Left colon (tissue), 2 donors: ENCODE data around the gene HHAT. TPM values are rescaled to one million over a fixed set of nuclear protein-coding genes. Genes with fewer than 3 reads are reported as not detected.
"Not testable (repeated sequence)": the region's sequence is repeated elsewhere in the genome, so short reads cannot be mapped to it uniquely, and the experiment has no call there.

ENCODE experiments used
- ATAC-seq: fragments of 200-7000 bp; cut with Tn5 transposase; one replicate; pipeline ENCODE4 v1.9.1; 2020; ENCODE audit warnings: mild to moderate bottlenecking, moderate library complexity
- DNase-seq, 2 donors: peaks; one replicate each; pipeline ENCODE4 v3.0.0-alpha.2; 2020
- intact Hi-C, 2 donors: fragments of 100-400 bp; cut with DNase I in 1 of 2; cut with micrococcal nuclease in 1 of 2; formaldehyde crosslinking; loops; one replicate each; pipeline versions ENCODE4 v1.11.2 to v1.14.0; 2022; cut with DNase I, micrococcal nuclease
- total RNA-seq, 2 donors: library from RNA; stranded (reverse); fragmentation: NEBNext Ultra II Directional; extraction: Animal tissue kit (Norgen Biotek cat#: 25700); gene quantifications; one replicate each; pipeline ENCODE4 v1.2.1, GENCODE V29; 2021
- donor health status: DM: no; HTN: no; CAD: no.
- donor health status: DM: yes; HTN: yes; CAD: no.

Gene HHAT
- total RNA-seq, 2 donors from 2014 or later = 4.6 to 6.8 TPM

DNA sequence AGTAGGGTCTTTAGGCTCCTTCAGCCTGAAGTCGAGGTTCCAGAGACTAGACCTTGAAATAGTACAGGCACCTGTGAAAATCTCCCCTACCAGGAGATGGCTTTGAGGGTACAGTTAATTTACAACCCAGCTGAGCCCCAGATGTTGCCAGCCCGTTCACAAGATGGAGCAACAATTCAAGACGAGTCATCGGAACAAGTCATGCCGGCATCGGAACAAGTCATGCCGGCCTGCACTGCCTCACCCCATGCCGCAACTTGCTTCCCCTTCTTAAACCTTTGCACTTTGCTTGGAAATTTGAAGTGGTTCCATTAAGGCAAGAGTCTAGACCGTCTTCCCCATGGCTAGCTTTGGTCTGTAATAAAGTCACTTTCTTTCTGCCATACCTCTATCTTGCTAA is 16.0 kb downstream of the HHAT start:
- DNase-seq (no peak), ATAC-seq (no peak)
- intact Hi-C loops = no loop called here

DNA sequence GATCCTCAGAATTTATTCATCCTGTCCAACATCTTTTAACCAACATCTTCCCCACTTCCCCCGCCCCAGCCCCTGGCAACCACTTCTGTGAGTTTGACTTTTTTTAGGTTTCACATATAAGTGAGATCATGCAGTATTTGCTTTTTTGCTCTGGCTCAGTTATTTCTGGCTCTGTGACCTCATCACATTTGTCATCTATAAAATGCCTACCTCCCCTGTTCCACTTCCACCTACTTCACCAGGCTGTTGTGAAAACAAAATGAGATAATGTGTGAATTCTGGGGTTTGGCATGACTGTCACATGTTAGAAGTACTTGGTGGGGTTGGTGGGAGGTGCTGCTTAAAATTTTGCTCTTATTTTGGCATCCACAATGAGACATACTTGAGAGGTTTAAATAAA is 18.4 kb downstream of the HHAT start:
- intact Hi-C loops = no loop called here
- no peak for DNase-seq
- no peak for ATAC-seq

DNA sequence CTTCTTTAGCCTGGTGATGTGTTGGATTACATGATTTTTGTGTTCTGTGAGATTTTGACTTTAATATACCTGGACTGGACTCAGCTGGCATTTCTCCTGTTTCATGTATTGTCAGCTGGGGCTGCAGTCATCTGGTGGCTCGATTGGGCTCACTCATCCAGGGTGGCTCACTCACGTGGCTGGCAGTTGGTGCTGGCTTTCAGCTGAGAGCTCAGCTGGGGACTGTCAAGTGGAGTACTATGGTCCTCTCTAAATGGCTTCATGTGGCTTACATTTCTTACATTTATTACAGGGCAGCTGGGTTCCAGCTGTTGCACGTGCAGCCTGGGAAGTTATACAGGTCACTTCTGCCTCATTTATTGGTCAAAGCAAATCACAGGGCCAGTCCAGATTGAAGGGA is 22.8 kb downstream of the HHAT start:
- intact Hi-C loops = no loop called here
- ATAC-seq = no peak

DNA sequence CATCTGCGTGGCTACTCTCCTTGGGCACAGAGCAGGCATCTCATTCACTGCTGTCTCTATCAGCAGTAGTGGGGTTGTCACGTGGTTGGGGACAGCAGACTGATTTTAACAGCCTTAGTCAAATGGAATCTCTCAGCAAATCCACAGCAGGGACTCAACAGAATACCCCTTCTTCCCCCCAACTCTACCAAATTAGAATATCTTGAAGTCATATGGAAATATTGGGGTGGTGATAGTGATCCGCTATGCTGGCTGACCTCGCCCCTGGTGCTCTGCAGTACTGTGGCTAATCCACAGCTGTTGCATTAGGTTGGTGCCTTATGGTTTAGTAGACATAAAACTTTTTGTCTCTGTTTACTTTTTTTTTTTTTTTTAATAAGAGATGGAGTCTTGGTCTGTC is 23.9 kb downstream of the HHAT start:
- intact Hi-C loops = no loop called here
- no peak for ATAC-seq
- no peak for DNase-seq

More for the DNA sequence above, 22.8 kb downstream of the HHAT start:
- no peak for DNase-seq

DNA sequence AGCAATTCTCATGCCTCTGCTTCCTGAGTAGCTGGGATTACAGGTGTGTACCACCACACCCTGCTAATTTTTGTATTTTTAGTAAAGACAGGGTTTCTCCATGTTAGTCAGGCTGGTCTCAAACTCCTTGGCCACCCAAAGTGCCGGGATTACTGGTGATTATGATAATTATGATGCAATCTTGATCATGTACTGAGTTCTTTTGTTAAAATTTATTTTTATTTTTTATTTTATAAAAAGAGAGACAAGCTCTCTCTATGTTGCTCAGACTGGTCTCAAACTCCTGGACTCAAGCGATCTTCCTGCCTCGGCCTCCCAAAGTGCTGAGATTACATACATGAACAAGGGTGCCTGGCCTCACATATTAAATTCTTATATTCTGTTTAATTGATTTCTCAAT is 25.6 kb downstream of the HHAT start:
- intact Hi-C loops, DNase-seq, ATAC-seq: not testable (repeated sequence)

DNA sequence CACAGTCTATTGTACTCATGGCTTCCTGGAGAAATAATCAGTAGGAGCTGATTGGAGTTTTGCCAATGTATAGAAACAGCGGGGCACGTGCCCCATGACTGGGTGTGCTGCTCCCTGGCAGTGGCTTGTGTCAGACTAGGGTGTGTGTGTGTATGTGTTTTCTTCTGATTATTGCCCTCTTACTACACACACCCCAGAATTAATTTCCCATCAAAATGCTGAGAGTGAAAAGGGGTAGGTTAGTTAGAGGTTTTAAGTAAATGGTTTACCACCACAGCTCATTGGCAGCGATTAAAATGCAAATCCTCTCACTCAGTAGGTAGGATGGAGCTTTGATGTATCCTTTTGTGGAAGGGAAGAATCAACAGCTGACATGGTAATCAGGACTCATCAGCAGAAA is 29.9 kb downstream of the HHAT start:
- ATAC-seq (peak; percentile 63), DNase-seq (no peak)
- intact Hi-C loops = no loop called here

DNA sequence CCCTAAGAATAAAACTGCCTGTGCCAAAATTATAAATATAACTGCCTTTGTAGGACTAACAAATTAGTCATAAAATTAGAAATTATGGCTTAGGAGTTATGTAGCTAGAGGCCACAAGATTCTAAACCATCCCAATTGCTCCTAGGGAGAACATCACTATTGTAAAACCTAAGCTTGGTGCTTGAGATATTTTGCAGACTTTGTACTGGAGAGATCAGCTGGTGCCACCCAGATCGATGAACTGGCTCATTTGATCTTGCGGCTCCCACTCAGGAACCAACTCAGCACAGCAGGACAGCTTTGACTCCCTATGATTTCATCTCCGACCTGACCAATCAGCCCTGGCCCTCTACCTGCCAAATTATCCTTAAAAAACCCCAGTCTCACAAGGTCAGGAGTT is 30.6 kb downstream of the HHAT start:
- DNase-seq (no peak), ATAC-seq (no peak)
- intact Hi-C loops = no loop called here

DNA sequence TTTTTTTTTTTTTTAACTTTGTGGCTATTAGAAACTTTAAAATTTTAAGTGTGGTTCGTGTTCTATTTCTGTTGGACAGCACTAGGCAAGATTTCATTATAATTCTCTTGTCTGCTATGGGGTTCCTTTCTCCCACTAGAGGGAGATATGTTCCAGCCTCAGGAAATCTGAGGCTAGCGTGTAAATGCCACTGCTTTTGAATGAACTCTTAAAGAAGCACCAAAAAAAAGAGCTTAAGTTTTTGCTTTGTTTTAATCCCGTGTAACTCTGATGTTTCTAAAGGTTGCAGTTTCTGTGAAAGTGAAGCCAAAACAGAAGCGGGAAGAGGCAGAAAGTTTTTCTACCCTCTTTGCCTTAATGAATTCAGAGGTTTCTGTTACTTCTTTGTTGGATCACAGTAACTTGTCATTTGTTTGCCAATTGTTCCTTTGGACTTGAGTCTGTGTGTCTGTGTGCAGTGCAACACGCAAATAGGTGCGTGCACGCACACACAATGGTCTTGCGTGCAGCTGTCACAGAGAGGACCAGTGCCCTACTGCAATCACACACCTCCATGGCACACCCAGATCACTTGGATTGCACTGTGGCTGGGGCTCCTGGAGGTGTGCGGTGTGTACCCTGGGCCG is 32.3 kb downstream of the HHAT start:
- intact Hi-C loops = no loop called here
- peak; percentile 55 for ATAC-seq
- no peak for DNase-seq

DNA sequence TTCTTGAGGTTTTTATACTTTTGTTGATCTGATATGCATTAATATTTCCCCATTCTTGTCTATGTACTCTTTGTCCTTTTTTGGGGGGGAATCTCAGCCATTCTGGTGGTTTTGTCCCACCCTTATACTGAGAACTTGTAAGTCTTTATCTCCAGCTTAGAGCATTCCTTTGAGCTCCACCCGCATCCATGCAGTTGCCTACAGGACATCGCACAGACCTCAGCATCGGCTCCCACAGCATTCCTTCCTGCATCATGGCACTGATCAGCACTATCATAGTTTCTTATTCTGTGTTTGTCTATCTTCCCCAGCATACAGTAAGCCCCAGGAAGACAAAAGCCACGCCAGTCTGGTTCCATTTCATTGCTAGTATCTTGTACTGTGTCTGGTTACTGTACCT is 33.0 kb downstream of the HHAT start:
- intact Hi-C loops = no loop called here
- ATAC-seq (no peak), DNase-seq (no peak)

DNA sequence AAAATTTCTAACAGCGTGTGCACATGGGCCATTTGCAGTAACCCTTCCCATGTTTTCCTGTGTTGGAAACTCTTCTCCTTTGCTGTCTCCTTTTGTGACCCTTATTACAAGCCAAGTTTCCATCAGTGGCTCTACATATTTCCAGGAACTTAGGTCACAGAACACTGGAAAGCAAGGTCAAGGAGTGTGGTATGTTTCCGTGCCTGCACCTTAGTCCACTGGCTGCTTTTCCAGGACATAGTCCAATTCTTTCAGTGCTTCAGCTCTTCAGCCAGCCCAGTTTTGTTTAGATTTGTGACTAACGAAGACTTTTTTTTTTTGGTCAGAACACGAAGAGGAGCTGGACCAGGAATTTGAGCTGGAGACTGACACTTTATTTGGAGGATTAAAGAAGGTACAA is 33.8 kb downstream of the HHAT start:
- ATAC-seq (no peak), DNase-seq (no peak)
- intact Hi-C loops = no loop called here

DNA sequence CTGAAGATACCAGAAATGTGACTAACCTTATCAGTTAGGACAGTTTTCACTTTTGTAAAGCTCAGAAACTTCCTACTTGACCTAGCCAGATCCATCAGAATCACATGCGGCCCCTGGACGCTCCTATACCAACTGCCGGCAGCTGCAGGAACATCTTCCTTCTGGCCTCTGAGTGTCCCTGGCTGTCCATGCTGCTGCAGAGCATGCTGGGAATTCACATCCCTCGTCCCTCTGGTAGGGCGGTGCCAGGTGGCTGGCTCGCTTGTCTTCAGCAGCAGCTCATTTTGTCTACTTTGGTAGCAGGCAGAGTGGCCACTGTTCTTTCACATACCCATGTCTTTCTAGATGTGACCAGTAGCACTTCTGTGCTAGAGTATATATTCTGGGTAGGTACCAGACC is 34.4 kb downstream of the HHAT start:
- no peak for DNase-seq
- intact Hi-C loops = no loop called here
- no peak for ATAC-seq

DNA sequence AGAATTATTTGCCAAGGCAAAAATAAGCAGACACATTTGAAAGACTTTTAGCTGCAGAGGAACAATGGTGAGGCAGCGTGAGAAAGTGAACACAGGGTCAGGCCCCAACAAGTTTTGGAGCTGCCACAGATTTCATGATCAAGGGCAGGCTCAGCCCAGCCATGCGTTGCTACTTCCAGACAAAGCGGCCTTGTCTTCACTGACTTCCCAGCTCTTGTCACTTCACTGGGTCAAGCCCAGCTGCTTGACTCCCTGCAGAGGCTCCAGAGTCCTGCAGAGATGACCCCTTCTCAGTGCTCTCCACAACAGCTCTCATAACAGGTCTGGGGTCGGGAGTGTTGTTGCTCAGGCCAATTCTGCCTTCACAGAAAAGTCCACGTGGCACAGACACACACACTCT is 35.8 kb downstream of the HHAT start:
- ATAC-seq = no peak
- DNase-seq = no peak
- intact Hi-C loops = no loop called here

DNA sequence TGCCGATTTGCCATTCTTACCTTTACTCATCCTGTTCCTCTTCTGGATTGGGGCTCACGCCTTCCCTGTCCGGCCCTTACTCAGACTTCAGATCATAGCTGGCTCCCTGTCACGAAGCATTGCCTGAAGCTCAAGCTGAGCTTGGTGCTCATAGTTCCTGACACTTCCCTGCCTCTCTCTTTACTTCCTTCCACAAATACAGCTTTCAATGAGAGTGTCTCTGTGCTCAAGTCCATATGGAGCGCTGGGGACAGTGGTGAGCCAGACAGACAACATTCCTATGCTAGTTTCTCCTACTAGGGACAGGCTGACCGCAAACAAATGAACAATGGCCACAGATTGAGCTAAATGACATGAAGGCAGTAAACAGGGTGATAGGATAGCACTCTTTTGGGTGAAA is 38.1 kb downstream of the HHAT start:
- ATAC-seq (no peak), DNase-seq (no peak)
- intact Hi-C loops = no loop called here

DNA sequence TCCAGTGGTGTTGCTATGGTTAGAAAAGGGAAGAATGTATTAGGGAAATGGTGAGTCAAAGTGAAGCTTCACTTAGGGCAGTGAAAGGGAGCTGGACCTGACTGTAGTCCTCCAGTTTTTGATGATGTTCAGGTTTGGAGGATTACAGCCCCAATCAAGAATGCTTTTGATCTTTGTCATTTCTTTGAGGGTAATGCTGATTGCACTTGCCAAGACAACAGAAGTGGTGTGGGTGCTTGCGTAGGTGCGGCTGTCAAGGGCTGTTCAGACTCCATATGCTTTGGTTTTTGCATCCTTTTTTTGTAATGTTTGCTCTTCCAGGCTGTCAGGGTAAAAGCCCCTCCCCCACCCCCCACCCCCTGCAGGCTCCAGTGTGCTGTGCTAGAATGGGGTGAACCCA is 38.9 kb downstream of the HHAT start:
- intact Hi-C loops = no loop called here
- DNase-seq (no peak), ATAC-seq (no peak)

DNA sequence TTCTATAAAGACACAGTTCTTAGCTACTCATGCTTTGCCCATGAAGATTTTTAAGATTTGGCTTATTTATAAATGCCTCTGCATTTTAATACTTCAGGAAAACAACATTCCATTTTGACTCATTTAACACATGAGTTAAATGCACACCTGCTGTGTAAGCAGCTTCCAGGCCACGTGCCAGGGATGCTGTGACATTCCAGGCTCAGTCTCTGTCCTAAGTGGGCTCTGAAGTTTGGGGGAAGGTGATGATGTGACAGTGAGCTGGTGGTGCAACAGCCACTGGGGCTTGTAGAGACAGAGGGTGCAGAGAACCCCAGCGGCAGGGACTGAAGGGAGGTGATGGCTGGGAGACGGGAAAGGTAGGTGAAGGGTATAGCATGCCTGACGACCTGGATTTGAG is 40.7 kb downstream of the HHAT start:
- ATAC-seq (no peak), DNase-seq (no peak)
- intact Hi-C loops = no loop called here

DNA sequence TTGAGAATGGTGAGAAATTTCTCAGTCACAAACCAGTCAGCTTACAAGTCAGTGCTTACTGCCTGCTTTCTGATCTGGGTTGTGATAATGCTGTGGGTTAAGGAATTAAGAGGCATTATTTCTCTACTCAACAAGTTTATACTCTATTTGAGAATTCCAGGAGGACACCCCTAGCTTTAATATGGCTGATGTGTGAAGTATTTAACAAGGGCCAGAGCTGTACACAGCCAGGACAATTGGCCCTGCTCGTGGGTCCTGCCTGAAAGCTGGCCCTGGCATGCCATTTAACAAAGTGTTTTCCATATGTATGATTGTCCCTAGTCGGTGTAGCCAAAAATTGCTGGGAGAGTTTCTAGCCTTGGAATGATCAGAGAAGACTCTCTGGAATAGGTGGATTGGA is 43.2 kb downstream of the HHAT start:
- intact Hi-C loops = no loop called here
- no peak for ATAC-seq
- DNase-seq = no peak

DNA sequence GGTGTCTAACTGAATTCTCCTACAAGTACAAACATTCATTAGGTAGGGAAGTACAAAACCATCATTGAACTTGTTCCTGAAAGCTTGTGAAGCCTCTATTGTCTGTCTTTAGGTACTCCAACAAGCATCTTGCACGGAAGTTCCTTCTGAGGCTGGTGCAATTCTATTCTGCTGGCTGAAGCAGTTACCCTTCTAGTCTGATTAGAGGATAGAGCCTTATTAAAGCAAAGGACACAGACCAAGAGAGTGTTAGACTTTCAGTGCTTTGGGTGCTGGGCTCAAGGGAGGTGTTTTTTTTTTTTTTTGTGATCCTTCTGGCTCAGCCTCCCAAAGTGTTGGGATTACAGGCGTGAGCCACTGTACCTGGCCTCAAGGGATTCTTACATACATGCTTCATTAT is 43.8 kb downstream of the HHAT start:
- intact Hi-C loops = no loop called here
- ATAC-seq (no peak), DNase-seq (no peak)

DNA sequence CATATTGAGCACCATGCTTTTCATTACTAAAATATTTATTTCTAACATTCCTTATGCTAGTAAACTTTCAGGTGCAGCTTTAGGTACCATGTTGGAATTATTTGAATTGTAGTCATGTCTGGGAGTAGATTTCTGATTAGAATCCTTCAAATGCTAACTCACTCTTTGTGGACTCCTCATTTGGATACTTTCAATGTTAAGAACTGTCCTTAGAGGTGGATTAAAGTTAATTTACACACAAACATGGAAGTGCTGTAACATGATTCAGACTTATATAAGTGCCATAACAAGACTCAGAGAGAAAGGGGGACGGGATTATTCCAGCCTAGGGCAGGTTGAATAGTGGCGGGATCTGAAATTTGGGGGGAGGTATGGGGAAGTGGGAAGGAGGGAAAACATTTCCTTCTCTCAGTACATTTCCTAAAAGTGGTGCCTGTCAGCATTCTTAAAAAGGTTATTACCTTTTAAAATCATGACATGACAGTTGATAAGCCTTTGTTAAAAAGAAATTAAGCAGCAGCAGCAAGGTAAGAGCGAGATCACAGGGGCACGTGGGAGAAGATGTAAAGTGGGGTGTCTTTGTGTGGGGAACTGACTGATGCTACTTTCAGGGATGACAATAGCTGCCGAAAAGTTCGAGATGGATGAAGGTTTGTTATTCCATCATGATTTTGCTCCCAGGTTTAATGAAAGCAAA is 44.4 kb downstream of the HHAT start:
- no peak for DNase-seq
- no peak for ATAC-seq
- intact Hi-C loops = no loop called here

DNA sequence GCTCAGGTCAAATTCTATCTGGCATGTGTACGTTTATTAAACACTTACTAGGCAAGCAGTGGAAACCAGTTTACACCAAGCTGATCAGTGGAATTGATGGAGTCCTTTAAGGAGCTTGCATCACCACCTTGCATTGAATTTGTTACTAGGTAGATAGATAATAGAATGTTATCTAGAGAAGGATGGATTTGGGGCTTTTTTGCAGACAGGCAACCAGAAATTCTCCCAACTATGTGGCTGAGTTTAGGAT is 44.9 kb downstream of the HHAT start:
- DNase-seq (no peak), ATAC-seq (no peak)
- intact Hi-C loops = no loop called here

DNA sequence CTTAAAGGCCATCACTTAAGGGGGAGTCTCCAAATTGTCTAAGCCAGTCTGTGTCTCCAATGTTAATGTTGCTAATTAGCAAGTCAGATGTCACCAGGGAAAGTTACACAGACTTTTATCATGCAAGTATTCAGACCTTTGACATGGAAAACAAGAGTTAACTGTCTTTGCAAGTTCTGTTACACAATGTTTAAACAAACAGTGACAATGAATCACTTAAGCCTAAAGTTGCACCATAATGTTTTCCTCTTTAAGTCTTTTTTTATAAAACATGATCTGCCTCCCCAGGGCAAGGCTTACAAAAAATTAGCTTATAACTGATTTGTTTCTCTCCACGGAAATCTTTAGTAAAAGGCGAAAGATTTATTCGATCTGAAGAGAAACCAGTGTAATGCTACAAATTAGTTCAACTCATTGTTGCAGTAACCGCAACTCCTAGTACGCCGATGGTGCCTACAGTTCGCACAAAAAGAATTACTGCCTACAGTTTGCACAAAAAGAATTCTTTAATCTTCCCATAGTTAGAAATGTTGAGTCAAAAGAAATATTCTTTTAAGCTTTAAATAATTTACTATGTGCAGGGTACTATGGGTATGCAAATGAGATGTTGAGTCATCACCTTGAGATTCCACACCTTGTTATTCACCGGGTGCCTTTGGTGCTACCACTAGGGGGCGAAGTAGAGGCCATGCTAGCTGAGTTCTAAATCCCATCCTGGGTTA is 45.3 kb downstream of the HHAT start:
- DNase-seq (peak; percentile 42 to 47), ATAC-seq (peak; percentile 62)
- intact Hi-C loops = no loop called here

DNA sequence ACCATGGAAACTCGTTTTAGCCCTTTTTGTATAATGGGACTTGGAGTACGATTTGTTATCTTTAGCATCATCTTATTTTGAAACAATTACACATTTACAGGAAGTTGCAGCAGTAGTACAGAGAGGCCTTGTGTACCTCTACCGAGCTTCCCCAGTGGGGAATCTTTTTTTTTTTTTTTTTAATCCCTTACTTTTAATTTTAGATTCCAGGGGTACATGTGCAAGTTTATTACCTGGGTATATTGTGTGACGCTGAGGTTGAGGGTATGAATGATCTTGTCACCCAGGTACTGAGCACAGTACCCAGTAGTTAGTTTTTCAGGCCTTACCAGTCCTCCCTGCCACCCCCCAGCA is 45.9 kb downstream of the HHAT start:
- intact Hi-C loops = no loop called here
- DNase-seq (no peak), ATAC-seq (no peak)
